BLaER1 treated with 17β-estradiol and CSF1 and Interleukin-3, amounts not matched to agents 10 nM and 100 nM (cell line): Measurements from ENCODE around the gene HSBP1.

Source experiments
- H3K27ac ChIP-seq, 11 experiments: shearing (Covaris generic); formaldehyde crosslinking; 2 replicates each; pipeline ENCODE4 v1.8.1; 2022
- H3K27me3 ChIP-seq, 11 experiments: shearing (Covaris generic); formaldehyde crosslinking; 2 replicates each; pipeline ENCODE4 v1.8.1; 2022
- H3K36me3 ChIP-seq, 11 experiments: shearing (Covaris generic); formaldehyde crosslinking; 2 replicates each; pipeline ENCODE4 v1.8.1; 2022
- H3K4me1 ChIP-seq, 10 experiments: shearing (Covaris generic); formaldehyde crosslinking; 2 replicates each; pipeline ENCODE4 v1.8.1; 2022
- H3K4me2 ChIP-seq, 11 experiments: shearing (Covaris generic); formaldehyde crosslinking; 2 replicates each; pipeline ENCODE4 v1.8.1; 2022
- H3K4me3 ChIP-seq, 10 experiments: shearing (Covaris generic); formaldehyde crosslinking; 2 replicates each; pipeline ENCODE4 v1.8.1; 2022
- H3K9ac ChIP-seq, 11 experiments: shearing (Covaris generic); formaldehyde crosslinking; 2 replicates each; pipeline ENCODE4 v1.8.1; 2022
- H3K9me3 ChIP-seq, 11 experiments: shearing (Covaris generic); formaldehyde crosslinking; replicated peaks in 1 of 11; 2 replicates each; pipeline ENCODE4 v1.8.1; 2022
- H4K20me1 ChIP-seq, 11 experiments: shearing (Covaris generic); formaldehyde crosslinking; 2 replicates each; pipeline ENCODE4 v1.8.1; 2022
- Cebpa-rat ChIP-seq, 11 experiments: shearing (Covaris generic); IDR thresholded peaks; 2 replicates each; pipeline ENCODE4 v1.8.1; 2022

The HSBP1 gene

DNA sequence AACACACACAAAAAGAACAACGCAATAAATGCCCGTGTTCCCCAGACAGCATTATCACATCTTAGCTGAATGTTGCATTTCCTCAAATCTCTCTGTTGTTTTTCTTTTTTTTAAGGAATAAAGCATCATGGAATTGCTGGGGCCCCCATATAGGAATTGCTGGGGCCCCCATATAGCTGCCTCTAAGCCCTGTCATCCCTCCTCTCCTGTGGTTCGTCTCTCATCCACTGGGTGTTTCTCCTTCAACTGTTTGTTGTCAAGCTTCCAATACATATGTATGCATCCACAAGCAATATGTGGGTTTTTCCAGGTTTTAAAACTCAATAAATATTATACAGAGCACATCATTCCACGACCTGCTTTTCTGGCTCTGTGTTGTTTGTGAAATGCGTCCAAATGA, 43.2 kb downstream of the HSBP1 start:
- H3K4me2 ChIP-seq: no peak overlapping the region
- no peak for TF ChIP-seq Cebpa-rat (IDR thresholded peaks at IDR 0.05)
- no peak overlapping the region for H3K9ac ChIP-seq
- no peaks in the 10 kb centered on the region for H3K27me3 ChIP-seq
- H3K4me1 ChIP-seq: peaks cover 11 to 25% (median 16%) of the 10 kb centered on the region in 10 experiments
- H3K9me3 ChIP-seq: peaks cover 0 to 8% (median 0%) of the 10 kb centered on the region in 11 experiments; a peak in 1 of 22 replicates
- no peak overlapping the region for H3K27ac ChIP-seq
- H3K4me3 ChIP-seq: no peak overlapping the region
- no peaks in the 10 kb centered on the region for H3K36me3 ChIP-seq
- H4K20me1 ChIP-seq: no peaks in the 10 kb centered on the region

DNA sequence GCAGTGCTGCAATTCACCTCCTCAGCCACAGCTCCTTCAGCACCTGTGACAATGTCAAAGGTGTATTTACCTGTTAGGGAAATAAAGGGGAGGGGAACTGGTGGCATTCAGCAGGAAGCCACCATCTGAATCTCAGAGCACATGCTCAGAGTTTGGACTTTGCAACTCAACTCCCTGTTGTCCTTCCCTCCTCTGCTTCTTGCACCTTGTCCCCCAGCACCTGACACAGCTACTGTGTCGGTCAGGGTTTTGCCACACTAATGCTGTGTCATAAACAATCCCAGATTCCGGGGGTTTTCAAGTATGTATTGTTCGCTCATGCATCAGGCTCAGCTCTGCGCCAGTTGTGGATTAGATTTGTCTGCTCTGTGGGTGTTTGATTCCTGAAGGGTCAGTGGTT, 43.7 kb downstream of the HSBP1 start:
- TF ChIP-seq Cebpa-rat (IDR thresholded peaks at IDR 0.05): no peak
- Histone ChIP-seq H3K27me3 (no peaks in the 10 kb centered on the region), H3K27ac (no peak overlapping the region), H4K20me1 (no peaks in the 10 kb centered on the region), H3K36me3 (no peaks in the 10 kb centered on the region), H3K4me2 (no peak overlapping the region), H3K9ac (no peak overlapping the region), H3K9me3 (peaks cover 0 to 8% (median 0%) of the 10 kb centered on the region in 11 experiments; a peak in 1 of 22 replicates), H3K4me3 (no peak overlapping the region), H3K4me1 (peaks cover 11 to 25% (median 16%) of the 10 kb centered on the region in 10 experiments)

DNA sequence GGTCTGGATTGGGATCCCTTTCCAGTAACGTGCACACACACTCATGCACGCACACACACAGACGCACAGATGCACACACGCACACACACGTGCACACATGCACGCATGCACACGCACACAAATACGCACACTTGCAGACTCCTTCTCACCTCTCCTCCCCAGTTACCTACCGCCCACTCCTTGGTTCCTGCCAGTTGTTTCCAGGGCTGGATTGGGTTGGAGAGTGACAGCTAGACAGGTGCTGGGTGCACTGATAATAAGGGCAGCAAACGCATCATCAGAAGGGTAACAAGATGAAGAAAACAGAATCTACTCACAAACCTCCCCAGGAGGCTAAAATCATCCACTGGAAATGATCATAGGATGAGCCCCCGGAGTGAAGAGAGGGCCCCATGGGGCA, 45.0 kb downstream of the HSBP1 start:
- H3K9me3 ChIP-seq: peaks cover 0 to 8% (median 0%) of the 10 kb centered on the region in 11 experiments; a peak in 1 of 22 replicates
- no peak overlapping the region for H3K27ac ChIP-seq
- no peak overlapping the region for H3K9ac ChIP-seq
- H3K4me1 ChIP-seq: peaks cover 4 to 19% (median 13%) of the 10 kb centered on the region in 10 experiments
- no peaks in the 10 kb centered on the region for H4K20me1 ChIP-seq
- H3K4me2 ChIP-seq: peak overlapping the region in 9 of 11 experiments; percentile 3 to 71 (median 59); a peak in 16 of 22 replicates
- no peaks in the 10 kb centered on the region for H3K27me3 ChIP-seq
- no peak for TF ChIP-seq Cebpa-rat (IDR thresholded peaks at IDR 0.05)
- H3K4me3 ChIP-seq: no peak overlapping the region
- no peaks in the 10 kb centered on the region for H3K36me3 ChIP-seq

DNA sequence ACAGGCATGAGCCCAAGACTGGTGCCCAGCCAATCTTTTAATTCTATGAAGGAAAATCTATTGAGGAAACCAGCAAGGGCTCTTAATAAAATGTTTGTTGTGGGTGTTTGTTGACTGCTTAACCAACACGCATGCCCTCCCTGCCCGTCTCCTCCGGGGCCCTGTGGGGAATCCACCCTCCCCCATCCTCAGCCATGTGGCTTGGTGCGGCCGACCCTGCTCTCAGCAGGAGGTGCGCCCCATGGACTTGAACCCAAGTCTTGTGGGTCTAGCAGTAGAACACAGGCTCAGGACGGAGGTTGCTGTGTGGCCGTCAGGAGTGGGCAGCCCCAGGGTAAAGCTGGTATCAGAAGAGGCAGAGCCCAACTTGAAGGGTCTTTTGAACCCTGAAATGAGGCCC, 46.1 kb downstream of the HSBP1 start:
- Histone ChIP-seq H4K20me1 (no peaks in the 10 kb centered on the region), H3K27me3 (no peaks in the 10 kb centered on the region), H3K36me3 (no peaks in the 10 kb centered on the region), H3K4me3 (no peak overlapping the region), H3K9ac (no peak overlapping the region), H3K27ac (no peak overlapping the region), H3K4me2 (no peak overlapping the region), H3K9me3 (peaks cover 0 to 8% (median 0%) of the 10 kb centered on the region in 11 experiments; a peak in 1 of 22 replicates), H3K4me1 (peaks cover 0 to 19% (median 12%) of the 10 kb centered on the region in 10 experiments; a peak in 16 of 20 replicates)
- TF ChIP-seq Cebpa-rat (IDR thresholded peaks at IDR 0.05): no peak

DNA sequence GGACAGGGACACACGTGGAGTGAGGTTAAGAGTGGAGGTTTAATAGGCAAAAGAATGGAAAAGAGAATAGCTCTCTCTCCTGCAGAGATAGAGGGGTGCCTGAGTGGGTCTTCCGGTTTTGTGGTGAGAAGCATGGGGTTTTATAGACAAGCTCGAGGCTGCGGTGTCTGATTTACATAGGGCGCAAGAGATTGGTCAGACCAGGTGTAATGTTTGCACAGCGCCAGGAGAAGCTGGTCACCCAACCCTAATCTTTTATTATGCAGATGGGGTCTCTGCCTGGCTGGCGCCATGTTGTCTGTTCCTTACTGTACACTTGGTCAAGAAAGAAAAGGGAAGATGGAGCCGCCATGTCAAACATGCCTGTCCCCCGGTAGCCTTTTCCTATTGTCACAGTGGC, 46.6 kb downstream of the HSBP1 start:
- H3K27me3 ChIP-seq: no peaks in the 10 kb centered on the region
- H3K4me2 ChIP-seq: no peak overlapping the region
- H3K4me1 ChIP-seq: peaks cover 0 to 18% (median 11%) of the 10 kb centered on the region in 10 experiments; a peak in 16 of 20 replicates
- H3K9ac ChIP-seq: no peak overlapping the region
- no peak for TF ChIP-seq Cebpa-rat (IDR thresholded peaks at IDR 0.05)
- no peaks in the 10 kb centered on the region for H3K36me3 ChIP-seq
- H4K20me1 ChIP-seq: no peaks in the 10 kb centered on the region
- peaks cover 0 to 8% (median 0%) of the 10 kb centered on the region in 11 experiments; a peak in 1 of 22 replicates for H3K9me3 ChIP-seq
- H3K4me3 ChIP-seq: no peak overlapping the region
- H3K27ac ChIP-seq: no peak overlapping the region

DNA sequence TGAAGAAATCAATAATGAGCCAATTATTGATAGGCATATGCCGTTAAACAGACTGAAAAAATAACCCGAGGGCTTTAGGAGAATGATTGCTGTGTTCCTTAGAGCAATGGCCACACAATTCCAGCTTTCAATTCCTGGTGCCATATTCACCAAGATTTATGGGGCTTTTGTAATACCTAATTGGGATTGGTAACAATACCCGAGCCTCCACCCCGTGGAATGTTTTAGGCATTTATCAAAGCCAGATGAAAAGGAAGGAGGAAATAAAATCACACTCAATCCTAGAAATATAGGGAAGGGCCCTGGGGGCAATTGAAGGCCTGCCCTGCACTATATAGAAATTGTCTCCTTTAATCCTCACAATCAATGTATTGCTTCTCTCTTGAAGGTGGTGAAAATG, 49.0 kb downstream of the HSBP1 start:
- no peaks in the 10 kb centered on the region for H3K27me3 ChIP-seq
- H3K9me3 ChIP-seq: peaks cover 0 to 6% (median 0%) of the 10 kb centered on the region in 11 experiments; a peak in 1 of 22 replicates
- H3K4me1 ChIP-seq: peaks cover 0 to 15% (median 10%) of the 10 kb centered on the region in 10 experiments; a peak in 14 of 20 replicates
- no peaks in the 10 kb centered on the region for H3K36me3 ChIP-seq
- H3K27ac ChIP-seq: no peak overlapping the region
- no peak overlapping the region for H3K4me2 ChIP-seq
- H4K20me1 ChIP-seq: no peaks in the 10 kb centered on the region
- no peak for TF ChIP-seq Cebpa-rat (IDR thresholded peaks at IDR 0.05)
- H3K4me3 ChIP-seq: no peak overlapping the region
- H3K9ac ChIP-seq: no peak overlapping the region

DNA sequence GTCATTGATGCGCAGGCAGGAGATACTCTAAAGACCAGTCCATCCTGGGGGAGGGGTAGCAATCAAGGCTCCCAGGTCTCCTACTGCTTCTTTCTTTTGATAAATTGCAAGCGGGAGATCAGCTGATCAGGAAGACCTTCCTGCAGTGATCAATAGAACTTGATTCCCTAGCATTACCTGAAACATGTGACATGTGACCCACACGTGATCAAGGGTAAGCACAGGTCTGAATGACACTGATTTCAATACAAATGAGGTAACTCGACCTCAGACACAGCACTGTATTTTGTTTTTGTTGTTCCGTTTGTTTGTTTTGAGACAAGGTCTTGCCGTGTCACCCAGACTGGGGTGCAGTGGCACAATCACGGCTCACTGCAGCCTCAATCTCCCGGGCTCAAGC, 51.5 kb downstream of the HSBP1 start:
- H3K27me3 ChIP-seq: no peaks in the 10 kb centered on the region
- no peak overlapping the region for H3K4me2 ChIP-seq
- no peaks in the 10 kb centered on the region for H3K4me1 ChIP-seq
- H3K27ac ChIP-seq: no peak overlapping the region
- H4K20me1 ChIP-seq: no peaks in the 10 kb centered on the region
- H3K9ac ChIP-seq: no peak overlapping the region
- TF ChIP-seq Cebpa-rat (IDR thresholded peaks at IDR 0.05): no peak
- peaks cover 0 to 14% (median 6%) of the 10 kb centered on the region in 11 experiments; a peak in 12 of 22 replicates for H3K9me3 ChIP-seq
- H3K36me3 ChIP-seq: no peaks in the 10 kb centered on the region
- no peak overlapping the region for H3K4me3 ChIP-seq

DNA sequence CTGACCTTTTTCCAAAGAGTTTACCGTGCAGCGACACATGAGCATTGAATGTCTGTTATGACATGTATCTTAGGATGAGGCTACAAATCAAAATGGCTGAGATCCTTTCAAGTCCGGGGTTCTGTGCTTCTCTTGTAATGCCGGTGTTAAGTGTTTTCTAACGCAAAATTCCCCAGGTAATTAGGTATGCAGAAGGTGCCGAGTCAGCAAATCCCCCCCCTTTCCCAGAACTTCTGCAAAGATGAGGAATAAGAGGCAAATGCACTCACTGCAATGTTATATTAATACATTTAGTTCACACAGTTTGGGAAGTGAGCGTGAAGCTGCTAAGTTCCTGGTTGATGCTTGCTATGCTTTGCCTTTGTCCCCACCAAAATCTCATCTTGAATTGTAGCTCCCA, 54.9 kb downstream of the HSBP1 start:
- no peaks in the 10 kb centered on the region for H3K36me3 ChIP-seq
- no peak overlapping the region for H3K4me2 ChIP-seq
- H3K9me3 ChIP-seq: peaks cover 0 to 20% (median 14%) of the 10 kb centered on the region in 11 experiments; a peak in 15 of 22 replicates
- H3K4me3 ChIP-seq: no peak overlapping the region
- peaks cover 6 to 12% (median 11%) of the 10 kb centered on the region in 10 experiments; a peak in 17 of 20 replicates for H3K4me1 ChIP-seq
- TF ChIP-seq Cebpa-rat (IDR thresholded peaks at IDR 0.05): no peak
- no peak overlapping the region for H3K27ac ChIP-seq
- no peaks in the 10 kb centered on the region for H4K20me1 ChIP-seq
- no peaks in the 10 kb centered on the region for H3K27me3 ChIP-seq
- no peak overlapping the region for H3K9ac ChIP-seq

DNA sequence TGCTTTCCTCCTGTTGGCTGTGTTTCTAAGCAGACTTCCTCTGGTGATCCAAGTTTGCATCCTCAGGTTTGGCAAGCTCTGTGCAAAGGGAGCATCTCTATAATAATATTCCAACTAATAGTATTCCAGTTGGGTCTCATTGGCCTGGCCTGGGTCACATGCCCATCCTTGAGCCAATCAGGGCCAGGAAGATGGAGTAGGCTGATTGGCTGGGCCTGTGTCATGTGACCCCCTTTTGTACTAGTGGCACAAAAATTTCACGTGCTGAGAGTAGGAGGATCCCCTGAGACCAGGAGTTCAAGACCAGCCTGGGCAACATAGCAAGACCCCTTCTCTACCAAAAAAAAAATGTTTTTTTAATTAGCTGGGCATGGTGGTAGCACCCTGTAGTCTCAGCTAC, 55.9 kb downstream of the HSBP1 start:
- no peak overlapping the region for H3K4me3 ChIP-seq
- peaks cover 0 to 20% (median 14%) of the 10 kb centered on the region in 11 experiments; a peak in 15 of 22 replicates for H3K9me3 ChIP-seq
- H3K27me3 ChIP-seq: no peaks in the 10 kb centered on the region
- peaks cover 6 to 12% (median 11%) of the 10 kb centered on the region in 10 experiments; a peak in 17 of 20 replicates for H3K4me1 ChIP-seq
- H3K4me2 ChIP-seq: no peak overlapping the region
- H3K27ac ChIP-seq: no peak overlapping the region
- TF ChIP-seq Cebpa-rat (IDR thresholded peaks at IDR 0.05): no peak
- H4K20me1 ChIP-seq: no peaks in the 10 kb centered on the region
- no peaks in the 10 kb centered on the region for H3K36me3 ChIP-seq
- no peak overlapping the region for H3K9ac ChIP-seq
